Activated T-cell treated with anti-CD3 and anti-CD28 coated beads for 48 hours (primary cell): Measurements from ENCODE around the gene CHPT1.
"Not testable (repeated sequence)": the region's sequence is repeated elsewhere in the genome, so short reads cannot be mapped to it uniquely, and the experiment has no call there.

Experiments
- DNase-seq: peaks from one replicate; pipeline ENCODE4 v3.0.0-alpha.2; 2020; ENCODE audit warnings: low read depth

Gene CHPT1

GRCh38 chr12:101697197-101697929 lies at the start of gene CHPT1:
CHPT1 (plus strand) TSS chr12:101697640; CDS start chr12:101697862, 222 bp downstream.
- DNase-seq: peak; percentile 55

- DNase-seq: no peak
Observed at GRCh38 chr12:101647711-101648110, 49.7 kb upstream of the CHPT1 start.

- DNase-seq: no peak
Observed at GRCh38 chr12:101648195-101648594, 49.2 kb upstream of the CHPT1 start.

DNA sequence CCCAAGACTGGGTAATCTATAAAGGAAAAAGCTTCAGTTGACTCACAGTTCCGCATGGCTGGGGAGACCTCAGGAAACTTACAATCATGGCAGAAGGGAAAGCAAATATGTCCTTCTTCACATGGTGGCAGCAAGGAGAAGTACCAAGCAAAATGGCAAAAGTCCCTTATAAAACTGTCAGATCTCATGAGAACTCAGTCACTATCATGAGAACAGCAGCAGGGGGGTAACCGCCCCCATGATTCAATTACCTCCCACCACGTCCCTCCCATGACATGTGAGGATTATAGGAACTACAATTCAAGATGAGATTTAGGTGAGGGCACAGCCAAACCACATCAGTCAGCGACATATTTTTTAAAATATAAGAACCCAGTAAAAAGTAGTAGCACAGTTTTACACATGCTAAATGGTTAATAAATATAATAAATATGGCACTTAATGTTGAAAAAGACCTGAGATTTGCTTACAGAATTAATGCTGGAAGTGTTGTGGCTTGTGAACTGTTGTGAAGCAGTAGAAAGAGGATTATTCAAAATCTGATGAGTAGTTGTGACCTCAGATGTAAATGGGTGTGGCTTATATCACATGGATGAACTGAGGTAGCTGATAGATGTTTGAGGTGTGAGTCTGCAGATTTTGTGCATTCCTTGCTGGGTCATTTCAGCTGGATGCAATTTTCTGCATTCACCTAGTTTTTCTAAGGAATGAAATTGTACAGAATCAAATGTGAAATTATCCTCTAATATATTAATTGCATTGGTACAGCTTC lies 46.9 kb upstream of the CHPT1 start:
- no peak for DNase-seq

DNA sequence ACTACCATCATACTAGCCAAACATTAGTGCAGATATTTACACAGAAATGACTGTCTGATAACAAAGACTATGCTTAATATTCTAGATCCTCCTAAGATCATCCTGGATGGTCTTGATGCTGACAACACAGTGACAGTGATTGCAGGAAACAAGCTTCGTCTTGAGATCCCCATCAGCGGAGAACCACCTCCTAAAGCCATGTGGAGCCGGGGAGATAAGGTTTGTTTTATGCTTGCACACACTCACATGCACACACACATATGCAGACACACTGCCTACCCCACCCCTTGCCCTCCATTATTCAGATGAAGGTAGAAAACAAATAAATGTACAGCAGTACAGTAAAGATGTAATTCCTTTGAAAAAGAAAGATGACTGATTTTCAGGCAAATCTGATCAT lies 44.4 kb upstream of the CHPT1 start:
- no peak for DNase-seq

DNA sequence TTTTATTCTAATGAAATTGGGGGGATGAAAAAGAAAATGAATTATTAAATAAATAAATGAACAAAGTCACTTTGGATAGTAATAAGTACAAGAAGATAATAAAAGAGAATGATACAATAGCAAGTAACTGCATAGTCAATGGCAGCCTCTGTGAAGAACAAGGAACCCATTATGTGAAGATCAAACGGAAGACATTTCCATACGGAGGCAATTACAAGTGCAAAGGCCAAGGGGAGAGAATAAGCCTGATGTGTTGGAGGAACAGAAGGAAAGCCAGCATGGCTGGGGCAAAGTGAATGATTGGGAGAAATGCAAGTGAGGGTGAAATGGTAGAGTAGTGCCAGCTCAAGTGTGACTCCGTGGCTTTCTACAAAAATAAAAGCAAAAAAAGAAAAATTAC lies 43.9 kb upstream of the CHPT1 start:
- DNase-seq: no peak

GRCh38 chr12:101654442-101654841 lies 43.0 kb upstream of the CHPT1 start:
- DNase-seq: no peak

DNA sequence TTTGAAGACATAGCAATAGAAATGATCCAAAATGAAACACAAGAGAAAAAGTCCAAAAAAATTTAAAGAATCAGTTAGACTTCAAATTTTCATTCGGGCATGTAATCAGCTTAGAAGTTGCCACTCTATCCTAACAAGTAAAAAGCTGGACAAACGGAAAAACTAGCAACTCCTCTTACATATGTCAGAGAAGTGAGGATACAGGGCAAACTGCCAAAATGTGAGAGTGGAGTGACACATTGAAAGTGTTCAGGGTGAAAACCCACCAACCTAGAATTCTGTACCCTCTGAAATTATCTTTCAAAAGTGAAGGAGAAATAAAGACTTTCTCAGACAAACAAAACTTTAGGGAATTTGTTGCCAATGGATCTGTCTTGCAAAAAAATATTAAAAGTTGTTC lies 42.0 kb upstream of the CHPT1 start:
- no peak for DNase-seq

DNA sequence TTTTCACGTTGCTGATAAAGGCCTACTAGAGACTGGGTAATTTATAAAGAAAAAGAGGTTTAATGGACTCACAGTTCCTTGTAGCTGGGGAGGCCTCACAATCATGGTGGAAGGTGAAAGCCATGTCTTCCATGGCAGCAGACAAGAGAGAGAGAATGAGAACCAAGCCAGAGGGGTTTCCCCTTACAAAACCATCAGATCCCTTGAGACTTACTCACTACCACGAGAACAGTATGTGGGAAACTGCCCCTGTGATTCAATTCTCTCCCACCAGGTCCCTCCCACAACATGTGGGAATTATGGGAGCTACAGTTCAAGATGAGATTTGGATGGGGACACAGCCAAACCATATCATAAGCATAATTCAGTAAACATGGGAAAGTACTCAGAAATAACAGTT lies 36.8 kb upstream of the CHPT1 start:
- not testable (repeated sequence) for DNase-seq

DNA sequence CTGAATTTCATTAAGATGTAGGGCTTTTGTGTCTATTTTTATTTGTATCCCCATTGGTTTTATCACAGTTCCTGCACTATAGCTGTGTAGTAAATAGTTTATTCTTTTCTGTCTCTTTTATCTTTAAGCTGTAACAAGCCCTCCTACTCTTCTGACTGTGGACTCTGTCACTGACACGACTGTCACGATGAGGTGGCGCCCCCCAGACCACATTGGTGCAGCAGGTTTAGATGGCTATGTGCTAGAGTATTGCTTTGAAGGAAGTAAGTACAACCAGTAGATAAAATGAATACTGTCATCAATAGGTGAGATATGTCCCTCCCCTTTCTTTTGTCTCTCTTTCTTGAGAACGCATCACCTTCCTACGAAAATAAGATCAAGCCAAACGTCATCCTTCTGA lies 34.1 kb upstream of the CHPT1 start:
- DNase-seq: no peak

DNA sequence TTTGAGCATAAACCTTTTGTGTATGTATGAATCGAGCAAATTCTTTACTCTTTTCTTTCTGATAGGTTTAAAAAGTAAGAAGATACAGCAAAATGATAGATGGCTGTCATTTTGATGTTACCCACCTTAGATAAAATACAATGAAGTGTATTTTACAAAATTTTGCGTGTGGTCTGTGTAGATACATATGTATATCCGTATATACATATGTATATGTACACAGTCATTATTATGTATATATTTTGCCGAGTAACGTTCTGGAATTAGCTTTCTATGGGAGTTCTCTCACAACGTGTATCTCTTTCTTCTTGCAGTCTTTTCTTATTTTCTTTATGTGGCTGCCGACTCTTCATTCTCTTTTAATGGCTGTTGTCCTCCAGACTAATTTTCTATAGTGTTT lies 32.4 kb upstream of the CHPT1 start:
- DNase-seq: no peak

GRCh38 chr12:101666052-101666728 lies 31.2 kb upstream of the CHPT1 start:
- no peak for DNase-seq

GRCh38 chr12:101667591-101667990 lies 29.8 kb upstream of the CHPT1 start:
- no peak for DNase-seq

DNA sequence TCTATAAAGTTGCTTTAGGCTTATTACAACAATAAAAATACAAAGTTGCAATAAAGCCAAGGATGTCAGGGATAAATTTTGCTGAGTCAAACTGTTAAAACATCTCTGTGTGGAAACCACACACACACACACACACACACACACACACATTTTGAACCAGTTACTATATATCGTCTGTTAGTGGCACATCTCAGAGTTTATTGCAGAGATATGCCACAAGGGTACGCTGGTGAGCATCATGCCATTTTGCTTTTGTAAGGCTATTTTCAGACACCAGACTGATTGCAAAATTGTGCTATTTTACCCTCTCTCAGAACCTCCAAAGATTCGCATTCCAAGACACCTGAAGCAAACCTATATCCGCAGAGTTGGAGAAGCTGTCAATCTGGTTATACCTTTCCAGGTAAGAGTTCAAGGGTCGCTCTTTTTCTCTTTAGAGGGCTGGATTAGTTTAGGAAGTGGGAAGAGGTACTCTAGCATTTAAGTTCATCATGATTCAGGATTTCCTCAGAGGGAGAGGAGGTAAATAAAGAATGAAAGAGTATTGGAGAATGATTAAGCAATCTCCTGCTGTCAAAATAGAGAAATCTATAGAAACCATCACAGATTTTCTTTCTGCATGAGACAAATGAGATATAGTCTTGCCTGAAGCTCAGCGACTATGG lies 27.3 kb upstream of the CHPT1 start:
- peak; percentile 11 for DNase-seq

GRCh38 chr12:101671157-101671791 lies 26.2 kb upstream of the CHPT1 start:
- DNase-seq: no peak

DNA sequence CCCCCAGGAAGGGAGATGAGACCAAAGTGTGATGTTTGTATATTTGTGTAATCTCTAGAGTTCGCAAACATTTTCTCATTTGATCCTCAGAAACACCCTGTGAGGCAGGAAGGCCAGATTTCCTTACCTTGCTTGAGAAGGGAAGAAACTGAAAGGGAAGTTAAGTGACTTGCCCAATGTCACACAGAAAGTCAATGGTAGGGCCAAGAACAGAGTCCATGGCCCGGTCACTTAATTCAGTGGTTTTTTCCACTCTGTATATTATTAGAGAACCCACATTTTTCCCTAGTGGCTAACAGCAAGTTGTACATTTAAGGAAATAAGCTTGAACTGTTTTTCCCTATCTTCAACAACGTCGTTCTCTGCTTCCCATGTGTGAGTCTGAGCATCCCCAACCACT lies 25.6 kb upstream of the CHPT1 start:
- DNase-seq: no peak

GRCh38 chr12:101675555-101675954 lies 21.9 kb upstream of the CHPT1 start:
- no peak for DNase-seq

DNA sequence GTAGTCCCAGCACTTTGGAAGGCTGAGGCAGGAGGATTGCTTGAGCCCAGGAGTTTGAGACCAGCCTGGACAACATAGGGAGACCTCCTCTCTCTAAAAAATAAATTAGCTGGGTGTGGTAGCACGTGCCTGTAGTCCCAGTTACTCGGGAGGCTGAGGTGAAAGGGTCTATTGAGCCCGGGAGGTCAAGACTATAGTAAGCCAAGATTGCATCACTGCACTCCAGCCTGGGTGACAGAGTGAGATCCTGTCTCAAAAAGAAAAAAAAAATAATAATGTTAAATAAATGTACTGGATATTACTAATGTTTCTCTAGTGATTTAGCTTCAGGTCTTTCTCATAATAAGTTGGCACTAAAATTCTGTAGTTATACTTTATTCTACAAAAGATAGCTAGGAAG lies 20.9 kb upstream of the CHPT1 start:
- DNase-seq: not testable (repeated sequence)

GRCh38 chr12:101678081-101678480 lies 19.4 kb upstream of the CHPT1 start:
- no peak for DNase-seq

- no peak for DNase-seq
Observed at GRCh38 chr12:101680240-101680639, 17.2 kb upstream of the CHPT1 start.

DNA sequence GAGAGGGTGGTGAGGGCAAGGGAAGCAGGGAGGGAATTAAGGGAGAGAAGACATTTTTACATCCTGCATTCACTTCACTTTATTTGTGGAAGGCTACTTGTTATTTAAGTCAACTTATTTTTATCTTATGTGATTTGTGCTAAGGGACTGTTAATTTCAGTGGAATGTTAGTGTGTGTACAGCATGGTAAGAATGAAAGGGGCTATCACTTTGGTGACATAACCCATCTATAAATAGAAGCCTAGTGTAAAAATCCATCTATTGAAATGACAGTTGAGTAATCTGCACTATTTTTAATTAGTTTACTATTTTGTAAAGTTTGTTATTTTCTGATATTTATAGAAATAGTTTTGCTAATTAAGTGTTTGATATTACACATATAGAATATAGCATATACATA lies 16.8 kb upstream of the CHPT1 start:
- no peak for DNase-seq

- not testable (repeated sequence) for DNase-seq
Observed at GRCh38 chr12:101681627-101682026, 15.8 kb upstream of the CHPT1 start.
